AG09309 (cell line): ENCODE results near the gene GSAP.

ENCODE experiments used
- DNase-seq: peaks from one replicate; pipeline ENCODE4 v3.0.0-alpha.2; 2010; ENCODE audit warnings: low read depth
- H3K4me3 ChIP-seq: 2 replicates; pipeline ENCODE4 v1.5.1; 2011; ENCODE audit warnings: mild to moderate bottlenecking, low read depth, low read length, moderate library complexity; ENCODE audit not compliant: control insufficient read depth
- TF ChIP-seq, protein P1 (sequence below): IDR thresholded peaks from 2 replicates; pipeline ENCODE4 v1.5.1; 2011; ENCODE audit warnings: mild to moderate bottlenecking, low read depth, low read length, inconsistent platforms; ENCODE audit not compliant: insufficient read depth, control insufficient read depth; ENCODE audit errors: missing control alignments

Gene GSAP

DNA sequence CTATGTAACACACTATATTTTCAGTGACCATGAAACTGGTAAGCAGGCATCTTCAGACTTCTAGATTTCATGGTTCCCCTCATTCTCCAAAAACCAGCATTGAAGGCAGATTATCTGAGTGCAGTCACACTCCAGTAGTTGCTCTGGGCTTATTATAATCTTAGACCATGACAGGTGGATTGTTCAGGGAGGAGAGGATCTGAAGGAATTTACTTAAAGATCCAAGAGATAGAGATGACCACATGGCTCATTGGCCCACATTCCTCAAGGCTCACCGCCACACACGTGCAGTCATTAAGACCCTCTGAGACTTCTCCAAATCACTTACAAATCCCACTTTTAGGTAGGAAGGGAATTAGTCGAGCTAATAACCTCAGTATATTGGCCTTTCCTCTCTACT is 55.2 kb downstream of the GSAP start:
- TF ChIP-seq, protein P1, sequence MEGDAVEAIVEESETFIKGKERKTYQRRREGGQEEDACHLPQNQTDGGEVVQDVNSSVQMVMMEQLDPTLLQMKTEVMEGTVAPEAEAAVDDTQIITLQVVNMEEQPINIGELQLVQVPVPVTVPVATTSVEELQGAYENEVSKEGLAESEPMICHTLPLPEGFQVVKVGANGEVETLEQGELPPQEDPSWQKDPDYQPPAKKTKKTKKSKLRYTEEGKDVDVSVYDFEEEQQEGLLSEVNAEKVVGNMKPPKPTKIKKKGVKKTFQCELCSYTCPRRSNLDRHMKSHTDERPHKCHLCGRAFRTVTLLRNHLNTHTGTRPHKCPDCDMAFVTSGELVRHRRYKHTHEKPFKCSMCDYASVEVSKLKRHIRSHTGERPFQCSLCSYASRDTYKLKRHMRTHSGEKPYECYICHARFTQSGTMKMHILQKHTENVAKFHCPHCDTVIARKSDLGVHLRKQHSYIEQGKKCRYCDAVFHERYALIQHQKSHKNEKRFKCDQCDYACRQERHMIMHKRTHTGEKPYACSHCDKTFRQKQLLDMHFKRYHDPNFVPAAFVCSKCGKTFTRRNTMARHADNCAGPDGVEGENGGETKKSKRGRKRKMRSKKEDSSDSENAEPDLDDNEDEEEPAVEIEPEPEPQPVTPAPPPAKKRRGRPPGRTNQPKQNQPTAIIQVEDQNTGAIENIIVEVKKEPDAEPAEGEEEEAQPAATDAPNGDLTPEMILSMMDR = no peak
- DNase-seq = no peak
- H3K4me3 ChIP-seq = no peak overlapping the region

GRCh38 chr7:77360104-77360503 is 56.0 kb downstream of the GSAP start:
- TF ChIP-seq, protein P1 = no peak
- H3K4me3 ChIP-seq = no peak overlapping the region
- DNase-seq = no peak

GRCh38 chr7:77359599-77359998 is 56.5 kb downstream of the GSAP start:
- TF ChIP-seq, protein P1 = no peak
- no peak overlapping the region for H3K4me3 ChIP-seq
- DNase-seq = no peak

DNA sequence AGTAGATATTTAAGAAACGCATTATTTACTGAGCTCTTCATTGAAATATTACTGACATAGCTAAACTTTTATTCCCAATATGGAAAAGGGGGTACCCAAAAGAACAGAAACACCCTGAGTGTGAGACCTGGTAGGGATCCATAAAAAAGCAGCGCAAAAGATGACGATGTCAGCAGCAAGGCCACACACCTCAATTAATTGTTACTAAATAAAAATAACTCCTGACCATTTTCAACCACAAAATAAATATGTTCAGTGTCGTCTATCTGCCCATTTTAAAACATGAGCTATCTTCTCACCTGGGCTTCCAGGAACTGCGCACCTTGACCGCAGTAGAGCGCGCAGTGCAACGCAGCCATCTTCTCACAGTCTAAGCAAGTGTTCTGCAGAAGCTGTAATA is 61.2 kb downstream of the GSAP start:
- DNase-seq = no peak
- TF ChIP-seq, protein P1 = no peak
- H3K4me3 ChIP-seq = no peak overlapping the region

- DNase-seq = no peak
- TF ChIP-seq, protein P1 = no peak
- no peak overlapping the region for H3K4me3 ChIP-seq
Observed at GRCh38 chr7:77354484-77354883, 61.7 kb downstream of the GSAP start.

GRCh38 chr7:77353911-77354310 is 62.2 kb downstream of the GSAP start:
- H3K4me3 ChIP-seq = no peak overlapping the region
- DNase-seq = no peak
- TF ChIP-seq, protein P1 = no peak

DNA sequence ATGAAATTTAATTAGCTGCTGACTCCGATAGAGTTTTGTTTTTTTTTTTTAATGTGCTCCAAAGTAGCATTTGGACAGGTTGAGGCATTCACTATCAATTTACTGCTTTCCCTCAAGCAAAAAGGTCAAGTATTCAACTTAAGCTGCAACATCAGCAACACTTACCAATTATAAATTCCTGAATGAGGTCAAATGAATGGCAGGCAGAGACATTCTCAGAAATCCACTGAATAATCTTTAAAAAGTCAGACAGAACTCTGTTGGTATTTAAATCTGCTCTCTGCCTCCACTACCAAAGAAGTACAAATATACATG is 62.8 kb downstream of the GSAP start:
- TF ChIP-seq, protein P1 = no peak
- no peak for DNase-seq
- H3K4me3 ChIP-seq = no peak overlapping the region
